ENCODE results near the gene MON1B.

DNA sequence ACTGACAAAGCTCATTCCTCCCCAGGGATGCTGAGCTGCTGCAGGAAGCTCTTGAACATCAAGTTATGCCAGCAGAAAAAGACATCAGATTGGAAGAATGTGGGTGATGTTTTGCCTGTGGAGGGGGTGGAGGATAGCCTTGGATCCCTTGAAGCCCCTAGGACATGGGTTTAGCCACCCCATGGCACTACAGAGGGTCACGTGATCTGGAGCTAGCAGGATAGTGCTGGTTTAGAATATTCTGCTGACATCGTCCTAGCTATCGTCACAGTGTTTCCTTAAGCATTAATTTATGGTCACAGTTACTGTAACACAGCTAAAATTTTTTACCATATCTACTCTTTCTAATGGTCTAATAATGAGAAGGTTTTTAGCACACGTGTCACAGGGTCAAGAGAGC lies 20.2 kb upstream of the MON1B start:
- TF ChIP-seq, protein P1, sequence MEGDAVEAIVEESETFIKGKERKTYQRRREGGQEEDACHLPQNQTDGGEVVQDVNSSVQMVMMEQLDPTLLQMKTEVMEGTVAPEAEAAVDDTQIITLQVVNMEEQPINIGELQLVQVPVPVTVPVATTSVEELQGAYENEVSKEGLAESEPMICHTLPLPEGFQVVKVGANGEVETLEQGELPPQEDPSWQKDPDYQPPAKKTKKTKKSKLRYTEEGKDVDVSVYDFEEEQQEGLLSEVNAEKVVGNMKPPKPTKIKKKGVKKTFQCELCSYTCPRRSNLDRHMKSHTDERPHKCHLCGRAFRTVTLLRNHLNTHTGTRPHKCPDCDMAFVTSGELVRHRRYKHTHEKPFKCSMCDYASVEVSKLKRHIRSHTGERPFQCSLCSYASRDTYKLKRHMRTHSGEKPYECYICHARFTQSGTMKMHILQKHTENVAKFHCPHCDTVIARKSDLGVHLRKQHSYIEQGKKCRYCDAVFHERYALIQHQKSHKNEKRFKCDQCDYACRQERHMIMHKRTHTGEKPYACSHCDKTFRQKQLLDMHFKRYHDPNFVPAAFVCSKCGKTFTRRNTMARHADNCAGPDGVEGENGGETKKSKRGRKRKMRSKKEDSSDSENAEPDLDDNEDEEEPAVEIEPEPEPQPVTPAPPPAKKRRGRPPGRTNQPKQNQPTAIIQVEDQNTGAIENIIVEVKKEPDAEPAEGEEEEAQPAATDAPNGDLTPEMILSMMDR (conservative IDR thresholded peaks at IDR 0.05; ENCODE audit: low read length): no peak
- TF ChIP-seq EZH2phosphoT487 (IDR thresholded peaks at IDR 0.05; ENCODE audit: borderline replicate concordance): no peak

Data from Loucy (cell line).